H1 (cell line): ENCODE results near the gene TRPV6. TPM values are rescaled to one million over a fixed set of nuclear protein-coding genes. Genes with fewer than 3 reads are reported as not detected.

Experiments used
- CTCF ChIA-PET: fragments of 300-600 bp; sonication (Branson Sonifier 250); formaldehyde crosslinking; loops from one replicate; lab custom pipeline; 2021; ENCODE audit not compliant: partially characterized antibody; lab: Charles Lee
- POLR2A ChIA-PET: fragments of 300-600 bp; sonication (Branson Sonifier 250); formaldehyde crosslinking; loops from one replicate; lab custom pipeline; 2021; ENCODE audit warnings: inconsistent platforms; ENCODE audit not compliant: partially characterized antibody; lab: Charles Lee
- DNase-seq, 2 experiments: peaks; one replicate each; pipeline versions ENCODE4 v3.0.0 to v3.0.0-alpha.2; 2010 to 2022; ENCODE audit warnings: low spot score in 2 of 2, low read depth in 1 of 2, mixed read lengths in 1 of 2
- FAIRE-seq: peaks from 2 replicates; lab custom pipeline; 2011; peaks lifted over from hg19 to GRCh38; lab: Jason Lieb, UNC
- H2AFZ ChIP-seq: 2 replicates; pipeline ENCODE4 v1.8.1; 2012; ENCODE audit warnings: low read length, inconsistent platforms
- H2AK5ac ChIP-seq: 2 replicates; pipeline ENCODE4 v1.6.1; 2013; ENCODE audit warnings: low read depth, low read length
- H2BK120ac ChIP-seq: replicated peaks from 2 replicates; pipeline ENCODE3; 2013; ENCODE audit warnings: low read depth, low read length, inconsistent platforms
- H2BK12ac ChIP-seq: 2 replicates; pipeline ENCODE4 v1.6.1; 2013; ENCODE audit warnings: low read depth, low read length
- H2BK15ac ChIP-seq: 2 replicates; pipeline ENCODE4 v1.6.1; 2013; ENCODE audit warnings: low read length
- H2BK20ac ChIP-seq: 2 replicates; pipeline ENCODE4 v1.6.1; 2013; ENCODE audit warnings: low read length
- H2BK5ac ChIP-seq: 2 replicates; pipeline ENCODE4 v1.6.1; 2013; ENCODE audit warnings: low read depth, low read length
- H3K14ac ChIP-seq: 2 replicates; pipeline ENCODE4 v1.6.1; 2013; ENCODE audit warnings: inconsistent platforms; ENCODE audit not compliant: insufficient read length
- H3K18ac ChIP-seq: 2 replicates; pipeline ENCODE4 v1.6.1; 2013; ENCODE audit warnings: low read length; ENCODE audit errors: extremely low read depth
- H3K23ac ChIP-seq: 2 replicates; pipeline ENCODE4 v1.6.1; 2013; ENCODE audit warnings: inconsistent platforms; ENCODE audit not compliant: insufficient read length
- H3K23me2 ChIP-seq: 2 replicates; pipeline ENCODE4 v1.6.1; 2013; ENCODE audit warnings: low read depth, low read length
- H3K27ac ChIP-seq: 2 replicates; pipeline ENCODE4 v1.6.1; 2011; ENCODE audit warnings: low read depth, low read length, inconsistent platforms
- H3K27me3 ChIP-seq, 4 experiments: replicated peaks in 1 of 4; 1 replicate in 1 of 4; 2 replicates in 3 of 4; pipeline versions ENCODE4 v1.6.1 to v1.8.1; 2011 to 2013; ENCODE audit warnings: low read length in 3 of 4, mild to moderate bottlenecking in 3 of 4, inconsistent platforms in 2 of 4, mixed read lengths in 2 of 4, moderate library complexity in 1 of 4; ENCODE audit not compliant: control insufficient read depth in 3 of 4, insufficient read depth in 3 of 4; ENCODE audit errors: extremely low read depth in 1 of 4
- H3K36me3 ChIP-seq, 4 experiments: 2 replicates each; pipeline versions ENCODE4 v1.6.1 to v1.8.1; 2011 to 2013; ENCODE audit warnings: mild to moderate bottlenecking in 4 of 4, low read length in 3 of 4, moderate library complexity in 2 of 4, control low read depth in 1 of 4, inconsistent platforms in 1 of 4; ENCODE audit not compliant: insufficient read depth in 4 of 4, control insufficient read depth in 2 of 4
- H3K4ac ChIP-seq: replicated peaks from 2 replicates; pipeline ENCODE3; 2013; ENCODE audit warnings: low read length, low read depth, mixed read lengths, inconsistent platforms; ENCODE audit not compliant: insufficient read length
- H3K4me1 ChIP-seq, 4 experiments: replicated peaks in 1 of 4; 1 replicate in 1 of 4; 2 replicates in 3 of 4; pipeline versions ENCODE4 v1.6.1 to v1.8.1; 2011 to 2013; ENCODE audit warnings: low read length in 3 of 4, inconsistent platforms in 2 of 4, mixed read lengths in 1 of 4; ENCODE audit not compliant: insufficient read depth in 4 of 4, control insufficient read depth in 3 of 4
- H3K4me2 ChIP-seq, 2 experiments: 2 replicates each; pipeline versions ENCODE4 v1.6.1 to v1.8.1; 2011 to 2013; ENCODE audit warnings: low read depth in 2 of 2, low read length in 2 of 2, control low read depth in 1 of 2, inconsistent platforms in 1 of 2, mild to moderate bottlenecking in 1 of 2; ENCODE audit not compliant: insufficient read depth in 1 of 2
- H3K4me3 ChIP-seq, 4 experiments: fragments of 200-600, 300-600 bp in 1 of 4; sonication (generic), shearing (Covaris generic), sonication (Bioruptor Twin) in 1 of 4; 2 replicates each; pipeline versions ENCODE4 v1.5.1 to v1.8.1; 2011 to 2016; ENCODE audit warnings: low read length in 4 of 4, low read depth in 3 of 4, control low read depth in 2 of 4, inconsistent platforms in 2 of 4, mild to moderate bottlenecking in 2 of 4, mixed read lengths in 1 of 4, moderate library complexity in 1 of 4; ENCODE audit not compliant: insufficient read depth in 2 of 4; ENCODE audit errors: extremely low read depth in 1 of 4
- H3K56ac ChIP-seq: replicated peaks from 2 replicates; pipeline ENCODE3; 2013; ENCODE audit warnings: low read depth, mild to moderate bottlenecking, mixed read lengths, low read length, inconsistent platforms; ENCODE audit not compliant: insufficient read length
- H3K79me1 ChIP-seq: 2 replicates; pipeline ENCODE4 v1.6.1; 2013; ENCODE audit warnings: low read depth, low read length, control low read depth
- H3K79me2 ChIP-seq, 2 experiments: 2 replicates each; pipeline versions ENCODE4 v1.6.1 to v1.8.1; 2012 to 2013; ENCODE audit warnings: low read length in 2 of 2, mild to moderate bottlenecking in 2 of 2, inconsistent platforms in 1 of 2; ENCODE audit not compliant: insufficient read depth in 2 of 2, control insufficient read depth in 1 of 2
- H3K9ac ChIP-seq, 4 experiments: replicated peaks in 1 of 4; 1 replicate in 1 of 4; 2 replicates in 3 of 4; pipeline versions ENCODE4 v1.6.1 to v1.8.1; 2011 to 2013; ENCODE audit warnings: low read depth in 3 of 4, low read length in 3 of 4, control low read depth in 2 of 4, mild to moderate bottlenecking in 2 of 4, moderate library complexity in 2 of 4, inconsistent platforms in 1 of 4; ENCODE audit errors: extremely low read depth in 1 of 4
- H3K9me3 ChIP-seq, 2 experiments: 2 replicates each; pipeline versions ENCODE4 v1.6.1 to v1.8.1; 2012 to 2013; ENCODE audit warnings: mild to moderate bottlenecking in 2 of 2, moderate library complexity in 2 of 2, control low read depth in 1 of 2, inconsistent platforms in 1 of 2, low read depth in 1 of 2, low read length in 1 of 2, mixed read lengths in 1 of 2; ENCODE audit not compliant: insufficient read depth in 2 of 2
- H4K20me1 ChIP-seq, 2 experiments: replicated peaks in 1 of 2; 2 replicates each; pipeline versions ENCODE3 to v1.8.1; 2011 to 2013; ENCODE audit warnings: inconsistent platforms in 2 of 2, low read length in 2 of 2, mild to moderate bottlenecking in 1 of 2; ENCODE audit not compliant: insufficient read depth in 2 of 2, control insufficient read depth in 1 of 2
- H4K5ac ChIP-seq: 2 replicates; pipeline ENCODE4 v1.6.1; 2013; ENCODE audit warnings: low read length, low read depth, mixed read lengths, inconsistent platforms; ENCODE audit not compliant: insufficient read length
- H4K8ac ChIP-seq: 2 replicates; pipeline ENCODE4 v1.8.0; 2013; ENCODE audit warnings: mild to moderate bottlenecking, moderate library complexity, low read length, inconsistent platforms; ENCODE audit not compliant: insufficient read depth; ENCODE audit errors: extremely low read depth
- H4K91ac ChIP-seq: replicated peaks from 2 replicates; pipeline ENCODE3; 2013; ENCODE audit warnings: low read length, mixed read lengths, inconsistent platforms; ENCODE audit not compliant: insufficient read length
- ASH2L ChIP-seq: fragments of 200-600, 300-600 bp; sonication (generic); IDR thresholded peaks from one replicate; pipeline ENCODE4 v1.7.1; 2017; ENCODE audit warnings: low read length
- BACH1 ChIP-seq: IDR thresholded peaks from 2 replicates; pipeline ENCODE4 v1.6.1; 2012; ENCODE audit warnings: low read length, improper control_type of control experiment
- MAFK ChIP-seq: IDR thresholded peaks from 2 replicates; pipeline ENCODE4 v1.6.1; 2012; ENCODE audit warnings: low read depth, mild to moderate bottlenecking, improper control_type of control experiment, low read length
- SAP30 ChIP-seq: fragments of 300-600 bp; sonication (generic); IDR thresholded peaks from 2 replicates; pipeline ENCODE4 v1.7.1; 2012; ENCODE audit warnings: low read length, moderate library complexity, mild to moderate bottlenecking, inconsistent platforms; ENCODE audit not compliant: insufficient read depth, insufficient replicate concordance
- SUZ12 ChIP-seq: fragments of 200-600 bp; sonication (generic); IDR thresholded peaks from 2 replicates; pipeline ENCODE4 v1.6.1; 2012; ENCODE audit warnings: mild to moderate bottlenecking, inconsistent platforms, low read length, moderate library complexity, mixed read lengths
- TAF7 ChIP-seq: optimal IDR thresholded peaks from 2 replicates; pipeline ENCODE3; 2011; ENCODE audit warnings: low read depth, mild to moderate bottlenecking, inconsistent platforms, low read length, moderate library complexity, borderline replicate concordance
- WGBS, 2 experiments: shearing (Covaris generic) in 1 of 2; methylation state at CpG; one replicate each; pipeline versions ENCODE4 v1.1.6 to v1.1.7; 2013 to 2015; ENCODE audit warnings: low lambda C conversion rate in 2 of 2, mixed read lengths in 2 of 2, inconsistent platforms in 1 of 2, low coverage in 1 of 2, missing lambda C conversion rate in 1 of 2; ENCODE audit not compliant: insufficient replicate concordance in 2 of 2, insufficient coverage in 1 of 2, insufficient read length in 1 of 2; ENCODE audit errors: extremely low coverage in 1 of 2, missing lambda C conversion rate in 1 of 2; 5-methylcytosine and 5-hydroxymethylcytosine counted together
- polyA plus RNA-seq, 7 experiments: library from polyadenylated mRNA; depleted of rRNA in 3 of 7; stranded (reverse) in 5 of 7; unstranded in 2 of 7; fragments of >200 nt in 5 of 7; fragments of 200-250 nt in 2 of 7; gene quantifications; 1 replicate in 5 of 7; 2 replicates in 1 of 7; 4 replicates in 1 of 7; pipeline versions ENCODE4 v1.2.1 to v1.2.3, GENCODE V29; 2011 to 2013; ENCODE audit warnings: missing spikeins in 2 of 7, mixed read lengths in 2 of 7
- total RNA-seq: library from RNA; stranded (reverse); fragmentation: NEBNext Ultra II Directional; extraction: Animal tissue kit (Norgen Biotek cat#: 25700); gene quantifications from 2 replicates; pipeline ENCODE4 v1.2.1, GENCODE V29; 2021
- TF ChIP-seq, protein P1 (sequence below): IDR thresholded peaks from 2 replicates; pipeline ENCODE4 v1.6.1; 2012; ENCODE audit warnings: inconsistent platforms
- TF ChIP-seq, protein P2 (sequence below): IDR thresholded peaks from 2 replicates; pipeline ENCODE4 v1.6.1; 2011; ENCODE audit warnings: low read length, improper control_type of control experiment

TRPV6 gene
- total and polyA plus RNA-seq, 2 of the 8 experiments (the other 6 are each of a cell fraction or from before 2014, with no cell fraction given) = 0.52 to 1.1 TPM

DNA sequence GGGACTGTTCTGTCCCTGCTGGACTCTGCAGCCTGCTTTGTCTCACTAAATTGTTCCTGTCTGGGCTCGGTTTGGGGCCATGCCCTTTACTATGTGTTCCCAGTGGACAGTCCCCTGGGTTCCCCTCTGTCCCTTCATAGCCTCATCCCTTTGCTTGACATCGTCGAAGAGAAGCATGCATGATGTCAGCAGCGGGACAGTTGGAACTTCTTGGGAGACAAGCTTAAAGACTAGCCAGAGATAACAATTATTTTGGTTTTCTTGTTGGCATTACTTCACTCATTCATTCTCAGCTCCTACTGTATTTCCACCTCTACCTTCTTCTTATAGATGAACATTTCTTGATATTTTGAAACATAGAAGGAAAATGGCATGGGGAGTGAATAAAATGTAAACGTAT is 27.9 kb downstream of the TRPV6 start:
- CTCF ChIA-PET = interaction anchor here (0.6 to 10.2 kb wide), 8 partner anchors 9 to 324 kb away, joined by 3 to 87 read pairs (median 4); no protein-coding TSS in a partner anchor

More for the DNA sequence above, 27.9 kb downstream of the TRPV6 start:
- Histone ChIP-seq H2AK5ac (no peak overlapping the region), H3K79me2 (no peaks in the 10 kb centered on the region), H3K4me2 (no peak overlapping the region), H3K9me3 (no peaks in the 10 kb centered on the region), H3K79me1 (no peaks in the 10 kb centered on the region), H3K27ac (no peak overlapping the region), H3K23me2 (peaks cover 10% of the 10 kb centered on the region; the same call in 1 of the 2 replicates), H4K20me1 (peaks cover 0 to 3% of the 10 kb centered on the region in 2 experiments), H4K5ac (no peak overlapping the region), H3K56ac (no peak overlapping the region), H3K27me3 (peaks cover 0 to 12% (median 6%) of the 10 kb centered on the region in 4 experiments; a peak in 4 of 7 replicates), H2BK5ac (no peak overlapping the region), H3K4ac (no peak overlapping the region), H4K91ac (no peak overlapping the region), H2BK15ac (no peak overlapping the region), H4K8ac (no peak overlapping the region), H2BK12ac (no peak overlapping the region), H3K9ac (no peak overlapping the region), H3K36me3 (no peaks in the 10 kb centered on the region), H2BK120ac (no peak overlapping the region), H2BK20ac (no peak overlapping the region), H3K4me3 (no peak overlapping the region), H3K14ac (no peak overlapping the region), H3K18ac (no peak overlapping the region), H2AFZ (no peak overlapping the region), H3K23ac (no peak overlapping the region), H3K4me1 (peaks cover 1 to 12% (median 6%) of the 10 kb centered on the region in 4 experiments; a peak in 5 of 7 replicates)
- no peak for TF ChIP-seq SUZ12
- TF ChIP-seq TAF7 = no peak
- TF ChIP-seq MAFK = no peak
- TF ChIP-seq, protein P1, sequence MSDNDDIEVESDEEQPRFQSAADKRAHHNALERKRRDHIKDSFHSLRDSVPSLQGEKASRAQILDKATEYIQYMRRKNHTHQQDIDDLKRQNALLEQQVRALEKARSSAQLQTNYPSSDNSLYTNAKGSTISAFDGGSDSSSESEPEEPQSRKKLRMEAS = no peak
- TF ChIP-seq, protein P2, sequence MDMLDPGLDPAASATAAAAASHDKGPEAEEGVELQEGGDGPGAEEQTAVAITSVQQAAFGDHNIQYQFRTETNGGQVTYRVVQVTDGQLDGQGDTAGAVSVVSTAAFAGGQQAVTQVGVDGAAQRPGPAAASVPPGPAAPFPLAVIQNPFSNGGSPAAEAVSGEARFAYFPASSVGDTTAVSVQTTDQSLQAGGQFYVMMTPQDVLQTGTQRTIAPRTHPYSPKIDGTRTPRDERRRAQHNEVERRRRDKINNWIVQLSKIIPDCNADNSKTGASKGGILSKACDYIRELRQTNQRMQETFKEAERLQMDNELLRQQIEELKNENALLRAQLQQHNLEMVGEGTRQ = no peak
- TF ChIP-seq SAP30 = no peak
- no peak for TF ChIP-seq ASH2L
- no peak for TF ChIP-seq BACH1
- WGBS, 2 experiments = 83 to 100% methylated on average over 1 to 5 of the region's 5 CpGs
- POLR2A ChIA-PET = no interaction called here
- FAIRE-seq = no peak
- DNase-seq = no peak
